Pancreas (tissue), 10 donors: ENCODE measurements around the gene DDAH2. TPM values are rescaled to one million over a fixed set of nuclear protein-coding genes. Genes with fewer than 3 reads are reported as not detected.

Source experiments
- ATAC-seq, 4 donors: fragments of 200-7000 bp; cut with Tn5 transposase; one replicate each; pipeline versions ENCODE4 v1.8.0 to v1.9.1; 2020; ENCODE audit warnings: mild to moderate bottlenecking in 4 of 4, moderate library complexity in 4 of 4
- DNase-seq, 6 donors: peaks; one replicate each; pipeline ENCODE4 v3.0.0-alpha.2; 2020
- FAIRE-seq: peaks from 2 replicates; lab custom pipeline; 2012; peaks lifted over from hg19 to GRCh38; lab: Jason Lieb, UNC
- H3K27ac ChIP-seq, 4 donors: fragments of 200-600 bp; sonication (generic); 1 replicate in 3 of 4; 2 replicates in 1 of 4; pipeline versions ENCODE4 v1.5.0 to v1.8.0; 2020
- H3K27me3 ChIP-seq, 4 donors: fragments of 200-600 bp; one replicate each; pipeline ENCODE4 v1.8.0; 2021
- H3K36me3 ChIP-seq, 3 donors: fragments of 200-600 bp; sonication (generic) in 1 of 3; one replicate each; pipeline versions ENCODE4 v1.5.0 to v1.8.0; 2020 to 2021
- H3K4me1 ChIP-seq, 3 donors: fragments of 200-600 bp; one replicate each; pipeline ENCODE4 v1.8.0; 2021
- H3K4me3 ChIP-seq, 4 donors: fragments of 200-600 bp; sonication (generic) in 2 of 4; one replicate each; pipeline versions ENCODE4 v1.5.0 to v1.8.0; 2020 to 2021
- H3K9me3 ChIP-seq, 4 donors: fragments of 200-600 bp; one replicate each; pipeline ENCODE4 v1.8.0; 2021
- CTCF ChIP-seq, 4 donors: fragments of 200-600 bp; sonication (generic) in 3 of 4; IDR thresholded peaks; one replicate each; pipeline versions ENCODE4 v1.5.0 to v1.8.0; 2021; ENCODE audit warnings: antibody characterized with exemption in 4 of 4
- WGBS, 2 donors: extraction: QIAGEN DNeasy Blood & Tissue Kit; methylation state at CpG; one replicate each; pipeline ENCODE4 v1.1.7; 2013; 5-methylcytosine and 5-hydroxymethylcytosine counted together
- intact Hi-C, 3 donors: fragments of 100-400 bp; cut with DNase I; formaldehyde crosslinking; loops; one replicate each; pipeline versions ENCODE4 v1.11.1 to v1.14.2; 2022
- microRNA-seq, 2 donors: library from miRNA; unstranded; fragments of <30 nt; microRNA quantifications; one replicate each; pipeline versions ENCODE4 to v1.1.0, GENCODE V29; 2019 to 2020
- polyA plus RNA-seq, 2 donors: library from polyadenylated mRNA; stranded (reverse); fragments of 200-250 nt; gene quantifications; one replicate each; pipeline ENCODE4 v1.2.3, GENCODE V29; 2013
- total RNA-seq, 6 donors: library from RNA; stranded (reverse); fragmentation: NEBNext Ultra II Directional in 4 of 6; extraction: Animal tissue kit (Norgen Biotek cat#: 25700) in 4 of 6; gene quantifications; one replicate each; pipeline versions ENCODE4 v1.2.1 to v1.2.4, GENCODE V29; 2021 to 2023
- donor health status: healthy with polysubstance abuse.
- donor health status: DM: no; HTN: no; CAD: no; lungs with moderate emphysema.
- donor health status: DM: no; HTN: no; CAD: no.
- donor health status: control.
- donor health status: control.
- donor health status: Bipolar disorder and iron deficiency.
- donor health status: DM: yes; HTN: yes; CAD: no.
- donor health status: DM: no; HTN: no; CAD: no.
- donor health status: DM: no; HTN: no; CAD: no.
- donor health status: DM: yes; HTN: yes; CAD: no.

DDAH2 gene
- total and polyA plus RNA-seq, 8 donors, result 6.5 to 68.8 (median 18.2) TPM

- 64 to 72% methylated on average over 8 of the region's 8 CpGs for WGBS, 2 donors
- ATAC-seq (no peak), DNase-seq (no peak), FAIRE-seq (no peak)
- H3K4me1 ChIP-seq, result peaks cover 3 to 8% (median 5%) of the 10 kb centered on the region in 3 donors
- H3K27ac ChIP-seq, result no peak overlapping the region
- no peak for TF ChIP-seq CTCF (IDR thresholded peaks at IDR 0.05)
- no peaks in the 10 kb centered on the region for H3K9me3 ChIP-seq
- H3K27me3 ChIP-seq, result no peaks in the 10 kb centered on the region
- intact Hi-C loops, result no loop called here
- H3K36me3 ChIP-seq, result no peaks in the 10 kb centered on the region
- H3K4me3 ChIP-seq, result no peak overlapping the region
Observed at GRCh38 chr6:31677955-31678354, 51.1 kb downstream of the DDAH2 start.

Small RNA genes lying within 50 kb of the gene (microRNA-seq; reads per million reads assigned to microRNA genes)
- 0.59 to 1.2 reads per million in 2 donors for gene MIR4646

Other genes with a start within 250 kb of the DDAH2 start
Only the 30 nearest of the 42 such genes appear.
- 1 to 10 TPM in 1 of 6 donors, under 1 TPM in 1, not detected in 4; 0.12 to 1.3 TPM for gene LTA, start 157.0 kb downstream of the DDAH2 start, total RNA-seq
- gene LTA, start 157.0 kb downstream of the DDAH2 start, polyA plus RNA-seq, result under 1 TPM; 0.05 to 0.15 TPM
- gene TNF, start 153.7 kb downstream of the DDAH2 start, total RNA-seq, result under 1 TPM in 5 of 6 donors, not detected in 1; 0.29 to 0.87 (median 0.58) TPM
- gene TNF, start 153.7 kb downstream of the DDAH2 start, polyA plus RNA-seq, result under 1 TPM; 0.11 to 0.42 TPM
- gene LTB, start 146.9 kb downstream of the DDAH2 start, total RNA-seq, result 10 to 100 TPM in 1 of 6 donors, 1 to 10 TPM in 3, under 1 TPM in 2; 0.71 to 19.4 (median 1.9) TPM
- gene LTB, start 146.9 kb downstream of the DDAH2 start, polyA plus RNA-seq, result 1 to 10 TPM; 1.4 to 7.3 TPM
- 10 to 100 TPM in 2 of 6 donors, 1 to 10 TPM in 2, under 1 TPM in 2; 0.56 to 12.9 (median 2.6) TPM for gene LST1, start 143.0 kb downstream of the DDAH2 start, total RNA-seq
- gene LST1, start 143.0 kb downstream of the DDAH2 start, polyA plus RNA-seq, result 1 to 10 TPM; 6.0 to 6.2 TPM
- under 1 TPM in 1 of 6 donors, not detected in 5; 0.28 TPM for gene NCR3, start 136.3 kb downstream of the DDAH2 start, total RNA-seq
- gene NCR3, start 136.3 kb downstream of the DDAH2 start, polyA plus RNA-seq, result not detected
- gene AIF1, start 114.1 kb downstream of the DDAH2 start, total RNA-seq, result 10 to 100 TPM in 2 of 6 donors, 1 to 10 TPM in 4; 1.1 to 18.6 (median 5.3) TPM
- gene AIF1, start 114.1 kb downstream of the DDAH2 start, polyA plus RNA-seq, result 10 to 100 TPM; 16.2 to 16.4 TPM
- 10 to 100 TPM; 45.3 to 97.6 (median 73.5) TPM for gene PRRC2A, start 108.6 kb downstream of the DDAH2 start, total RNA-seq
- 100 to 1,000 TPM; 138 to 144 TPM for gene PRRC2A, start 108.6 kb downstream of the DDAH2 start, polyA plus RNA-seq
- gene BAG6, start 76.6 kb downstream of the DDAH2 start, total RNA-seq, result 100 to 1,000 TPM in 4 of 6 donors, 10 to 100 TPM in 2; 93.3 to 160 (median 113) TPM
- 100 to 1,000 TPM; 283 to 292 TPM for gene BAG6, start 76.6 kb downstream of the DDAH2 start, polyA plus RNA-seq
- gene APOM, start 73.4 kb downstream of the DDAH2 start, total RNA-seq, result 1 to 10 TPM in 3 of 6 donors, under 1 TPM in 3; 0.62 to 2.6 (median 0.98) TPM
- gene APOM, start 73.4 kb downstream of the DDAH2 start, polyA plus RNA-seq, result 1 to 10 TPM; 3.4 to 5.0 TPM
- 10 to 100 TPM in 1 of 6 donors, 1 to 10 TPM in 5; 6.9 to 12.0 (median 9.0) TPM for gene C6orf47, start 68.5 kb downstream of the DDAH2 start, total RNA-seq
- 10 to 100 TPM; 10.8 to 11.2 TPM for gene C6orf47, start 68.5 kb downstream of the DDAH2 start, polyA plus RNA-seq
- gene GPANK1, start 64.3 kb downstream of the DDAH2 start, total RNA-seq, result 1 to 10 TPM; 5.5 to 9.5 (median 6.1) TPM
- 10 to 100 TPM; 11.2 to 11.6 TPM for gene GPANK1, start 64.3 kb downstream of the DDAH2 start, polyA plus RNA-seq
- 10 to 100 TPM; 48.1 to 65.9 (median 57.8) TPM for gene CSNK2B, start 63.2 kb downstream of the DDAH2 start, total RNA-seq
- gene CSNK2B, start 63.2 kb downstream of the DDAH2 start, polyA plus RNA-seq, result 100 to 1,000 TPM in 1 of 2 donors, 10 to 100 TPM in 1; 86.8 to 116 TPM
- gene LY6G5B, start 59.3 kb downstream of the DDAH2 start, total RNA-seq, result 1 to 10 TPM; 3.0 to 8.2 (median 4.0) TPM
- 10 to 100 TPM in 1 of 2 donors, 1 to 10 TPM in 1; 9.2 to 11.4 TPM for gene LY6G5B, start 59.3 kb downstream of the DDAH2 start, polyA plus RNA-seq
- gene LY6G5C, start 48.2 kb downstream of the DDAH2 start, total RNA-seq, result 1 to 10 TPM; 1.6 to 2.9 (median 2.3) TPM
- 1 to 10 TPM; 2.4 to 2.5 TPM for gene LY6G5C, start 48.2 kb downstream of the DDAH2 start, polyA plus RNA-seq
- 10 to 100 TPM; 14.9 to 34.2 (median 19.7) TPM for gene ABHD16A, start 26.0 kb downstream of the DDAH2 start, total RNA-seq
- gene ABHD16A, start 26.0 kb downstream of the DDAH2 start, polyA plus RNA-seq, result 10 to 100 TPM; 31.9 to 61.5 TPM
- gene LY6G6F, start 22.4 kb downstream of the DDAH2 start, total RNA-seq, result not detected
- not detected for gene LY6G6F, start 22.4 kb downstream of the DDAH2 start, polyA plus RNA-seq
- not detected for gene LY6G6D, start 14.0 kb downstream of the DDAH2 start, total RNA-seq
- gene LY6G6D, start 14.0 kb downstream of the DDAH2 start, polyA plus RNA-seq, result not detected
- not detected for gene LY6G6C, start 7.6 kb downstream of the DDAH2 start, total RNA-seq
- gene LY6G6C, start 7.6 kb downstream of the DDAH2 start, polyA plus RNA-seq, result not detected
- under 1 TPM in 1 of 6 donors, not detected in 5; 0.06 TPM for gene MPIG6B, start 5.9 kb downstream of the DDAH2 start, total RNA-seq
- gene MPIG6B, start 5.9 kb downstream of the DDAH2 start, polyA plus RNA-seq, result under 1 TPM in 1 of 2 donors, not detected in 1; 0.05 TPM
- gene CLIC1, start 7.2 kb upstream of the DDAH2 start, total RNA-seq, result 100 to 1,000 TPM in 2 of 6 donors, 10 to 100 TPM in 4; 61.0 to 150 (median 80.8) TPM
- 100 to 1,000 TPM in 1 of 2 donors, 10 to 100 TPM in 1; 91.8 to 154 TPM for gene CLIC1, start 7.2 kb upstream of the DDAH2 start, polyA plus RNA-seq
- gene MSH5, start 10.7 kb upstream of the DDAH2 start, total RNA-seq, result 1 to 10 TPM; 2.2 to 7.6 (median 5.3) TPM
- gene MSH5, start 10.7 kb upstream of the DDAH2 start, polyA plus RNA-seq, result 10 to 100 TPM; 11.3 to 17.4 TPM
- gene SAPCD1, start 33.4 kb upstream of the DDAH2 start, total RNA-seq, result 1 to 10 TPM in 1 of 6 donors, under 1 TPM in 4, not detected in 1; 0.51 to 1.9 (median 0.64) TPM
- 10 to 100 TPM in 1 of 2 donors, 1 to 10 TPM in 1; 4.8 to 11.1 TPM for gene SAPCD1, start 33.4 kb upstream of the DDAH2 start, polyA plus RNA-seq
- 1 to 10 TPM; 2.9 to 5.0 (median 4.3) TPM for gene VWA7, start 48.0 kb upstream of the DDAH2 start, total RNA-seq
- gene VWA7, start 48.0 kb upstream of the DDAH2 start, polyA plus RNA-seq, result 10 to 100 TPM in 1 of 2 donors, 1 to 10 TPM in 1; 5.6 to 11.9 TPM
- gene VARS1, start 66.5 kb upstream of the DDAH2 start, total RNA-seq, result 10 to 100 TPM; 22.0 to 48.1 (median 36.2) TPM
- gene VARS1, start 66.5 kb upstream of the DDAH2 start, polyA plus RNA-seq, result 10 to 100 TPM; 35.3 to 67.3 TPM
- gene LSM2, start 77.7 kb upstream of the DDAH2 start, total RNA-seq, result 10 to 100 TPM; 11.0 to 23.1 (median 19.0) TPM
- 10 to 100 TPM; 25.1 to 27.3 TPM for gene LSM2, start 77.7 kb upstream of the DDAH2 start, polyA plus RNA-seq
- gene HSPA1L, start 86.0 kb upstream of the DDAH2 start, total RNA-seq, result 1 to 10 TPM in 2 of 6 donors, under 1 TPM in 4; 0.51 to 1.2 (median 0.68) TPM
- gene HSPA1L, start 86.0 kb upstream of the DDAH2 start, polyA plus RNA-seq, result 1 to 10 TPM in 1 of 2 donors, under 1 TPM in 1; 0.46 to 1.0 TPM
- gene HSPA1A, start 86.2 kb upstream of the DDAH2 start, total RNA-seq, result 100 to 1,000 TPM in 1 of 6 donors, 10 to 100 TPM in 5; 18.2 to 195 (median 29.6) TPM
- gene HSPA1A, start 86.2 kb upstream of the DDAH2 start, polyA plus RNA-seq, result 10 to 100 TPM; 51.7 to 85.0 TPM
- 100 to 1,000 TPM in 2 of 6 donors, 10 to 100 TPM in 4; 24.6 to 248 (median 43.2) TPM for gene HSPA1B, start 98.4 kb upstream of the DDAH2 start, total RNA-seq
- 10 to 100 TPM; 18.4 to 60.4 TPM for gene HSPA1B, start 98.4 kb upstream of the DDAH2 start, polyA plus RNA-seq
- gene NEU1, start 133.5 kb upstream of the DDAH2 start, total RNA-seq, result 10 to 100 TPM; 19.0 to 34.7 (median 22.2) TPM
- 10 to 100 TPM; 26.5 to 38.5 TPM for gene NEU1, start 133.5 kb upstream of the DDAH2 start, polyA plus RNA-seq
- 10 to 100 TPM in 5 of 6 donors, 1 to 10 TPM in 1; 4.6 to 57.3 (median 13.7) TPM for gene SLC44A4, start 149.7 kb upstream of the DDAH2 start, total RNA-seq
- gene SLC44A4, start 149.7 kb upstream of the DDAH2 start, polyA plus RNA-seq, result 1 to 10 TPM; 6.5 to 9.0 TPM